ENCODE data around the gene CCNI.

GRCh38 chr4:77036206-77036605 lies 39.6 kb downstream of the CCNI start:
- TF ChIP-seq POLR2A (IDR thresholded peaks at IDR 0.05; ENCODE audit: low read length) (no peak), GATA1 (IDR thresholded peaks at IDR 0.05; ENCODE audit: low read depth, low read length) (no peak)

Data from erythroblast (primary cell).